Putamen (tissue), 1 donor: ENCODE data around the gene DDX51.
"Not testable (repeated sequence)": the region's sequence is repeated elsewhere in the genome, so short reads cannot be mapped to it uniquely, and the experiment has no call there.

Experiments used
- DNase-seq: peaks from one replicate; pipeline ENCODE4 v3.0.0-alpha.2; 2016; ENCODE audit warnings: low spot score

DDX51 gene

DNA sequence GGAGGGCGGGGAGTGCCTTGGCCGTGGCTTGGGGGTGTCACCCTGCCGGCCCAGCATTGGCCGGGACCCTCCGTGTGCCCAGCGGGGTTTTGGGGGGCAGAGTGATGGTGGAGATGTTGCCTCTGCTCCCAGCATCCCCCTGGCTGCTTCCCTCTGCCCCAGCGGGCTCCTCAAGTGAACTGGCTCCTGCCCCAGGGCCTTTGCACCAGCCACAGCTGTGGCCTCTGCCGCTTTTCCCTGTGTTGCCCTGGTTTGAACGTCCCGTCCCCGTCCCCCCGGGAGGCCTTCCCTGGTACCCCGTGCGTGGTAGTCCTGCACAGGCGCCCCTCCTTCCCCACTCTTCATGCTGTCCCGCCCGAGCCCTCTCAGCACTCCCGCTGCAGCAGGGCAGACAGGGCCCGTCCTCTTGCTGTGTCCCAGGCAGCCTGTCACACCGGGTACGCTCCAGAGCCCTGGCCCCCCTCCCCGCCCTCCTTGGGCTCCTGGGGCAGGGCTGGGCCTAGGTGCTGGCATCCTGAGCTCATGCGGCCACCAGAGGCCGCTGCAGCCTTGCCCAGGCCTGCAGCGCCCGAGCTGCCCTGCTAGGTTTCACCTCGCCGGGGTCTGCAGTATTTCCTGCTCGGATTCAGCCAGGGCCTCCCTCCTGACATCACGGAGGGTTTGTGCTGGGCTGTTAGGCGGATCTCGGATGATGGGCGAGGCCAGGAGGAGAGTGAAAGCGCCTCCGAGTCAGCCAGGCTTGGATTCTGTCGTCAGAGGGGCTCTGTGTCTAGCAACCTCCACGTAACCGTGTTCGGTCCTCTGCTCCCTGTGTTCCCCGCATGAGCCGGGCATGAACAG is 9.6 kb upstream of the DDX51 start:
- DNase-seq, result no peak

DNA sequence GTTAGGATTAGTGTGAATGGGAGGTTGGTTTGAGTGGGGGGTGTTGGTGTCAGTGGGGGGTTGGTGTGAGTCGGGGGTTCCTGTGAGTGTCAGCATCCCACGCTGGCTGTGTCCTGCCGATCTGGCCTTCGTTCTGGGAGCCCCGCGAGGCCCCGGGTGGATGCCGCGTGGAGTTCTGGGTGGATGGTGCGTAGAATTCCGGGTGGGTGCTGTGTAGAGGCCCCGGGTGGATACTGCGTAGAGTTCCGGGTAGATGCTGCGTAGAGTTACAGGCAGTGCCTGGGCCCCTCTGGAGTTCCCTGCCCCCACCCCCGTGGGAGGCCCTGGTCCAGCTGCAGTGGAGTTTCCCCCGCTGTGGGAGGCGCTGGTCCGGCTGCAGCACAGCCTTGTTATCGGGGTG is 8.8 kb upstream of the DDX51 start:
- DNase-seq, result no peak

DNA sequence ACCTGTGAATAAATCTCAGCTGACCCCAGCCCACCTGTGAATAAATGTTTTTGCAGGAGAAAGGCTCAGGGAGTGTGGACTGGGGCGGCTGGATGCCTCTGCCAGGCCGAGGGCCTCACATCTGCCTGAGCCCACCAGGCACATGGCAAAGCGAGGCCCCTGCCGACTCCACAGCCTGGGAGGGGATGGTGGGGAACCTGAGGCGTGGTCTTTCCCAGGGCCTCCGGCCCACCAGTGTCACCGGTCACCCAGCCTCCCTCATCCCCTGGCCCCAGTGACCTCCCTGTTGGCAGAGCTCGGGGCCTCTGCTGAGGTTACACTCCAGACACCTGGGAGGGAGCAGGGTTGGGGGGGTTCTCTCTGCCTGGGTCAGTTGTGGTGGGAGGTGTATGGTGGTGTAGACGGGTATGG is 8.3 kb upstream of the DDX51 start:
- no peak for DNase-seq

DNA sequence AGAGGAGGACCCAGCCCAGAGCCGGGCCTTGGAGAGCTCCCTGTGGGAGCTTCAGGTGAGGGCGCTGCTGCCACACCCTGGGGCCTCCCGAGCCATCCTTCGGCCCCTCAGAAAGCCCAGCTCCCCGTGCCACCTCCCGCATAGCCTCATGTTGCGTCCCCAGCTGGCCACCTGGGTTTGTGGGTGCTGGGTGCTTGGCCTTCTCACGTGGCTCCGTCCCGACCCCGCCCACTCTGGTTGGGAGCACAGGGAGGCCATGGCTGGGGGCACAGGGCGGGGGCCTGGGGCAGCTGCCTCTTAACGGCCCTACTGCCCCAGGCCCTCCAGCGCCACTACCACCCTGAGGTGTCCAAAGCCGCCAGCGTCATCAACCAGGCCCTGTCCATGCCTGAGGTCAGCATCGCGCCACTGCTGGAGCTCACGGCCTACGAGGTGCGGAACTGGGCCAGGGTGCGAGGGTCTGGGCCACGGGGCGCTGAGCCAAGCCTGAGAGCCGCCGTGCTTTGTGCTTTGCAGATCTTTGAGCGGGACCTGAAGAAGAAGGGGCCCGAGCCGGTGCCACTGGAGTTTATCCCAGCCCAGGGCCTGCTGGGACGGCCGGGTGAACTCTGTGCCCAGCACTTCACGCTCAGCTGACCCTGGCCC is 7.8 kb upstream of the DDX51 start:
- DNase-seq, result no peak

DNA sequence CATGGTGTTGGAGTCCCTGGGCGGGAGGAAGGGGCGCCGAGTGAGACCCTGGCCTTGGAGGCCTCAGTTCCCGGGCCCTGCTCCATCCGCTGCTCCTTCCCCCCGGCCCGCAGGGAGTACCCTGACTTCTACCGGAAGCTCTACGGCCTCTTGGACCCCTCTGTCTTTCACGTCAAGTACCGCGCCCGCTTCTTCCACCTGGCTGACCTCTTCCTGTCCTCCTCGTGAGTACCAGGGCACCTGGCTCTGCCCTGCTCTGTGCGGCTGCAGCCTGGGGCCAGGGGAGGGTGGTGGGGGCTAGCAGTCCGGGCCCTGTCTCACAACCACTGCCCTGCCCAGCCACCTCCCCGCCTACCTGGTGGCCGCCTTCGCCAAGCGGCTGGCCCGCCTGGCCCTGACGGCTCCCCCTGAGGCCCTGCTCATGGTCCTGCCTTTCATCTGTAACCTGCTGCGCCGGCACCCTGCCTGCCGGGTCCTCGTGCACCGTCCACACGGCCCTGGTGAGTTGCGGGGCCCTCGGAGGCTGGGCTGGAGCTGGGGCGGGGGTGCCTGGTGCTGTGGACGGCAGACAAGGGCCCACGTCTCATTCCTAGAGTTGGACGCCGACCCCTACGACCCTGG is 7.1 kb upstream of the DDX51 start:
- DNase-seq, result no peak

DNA sequence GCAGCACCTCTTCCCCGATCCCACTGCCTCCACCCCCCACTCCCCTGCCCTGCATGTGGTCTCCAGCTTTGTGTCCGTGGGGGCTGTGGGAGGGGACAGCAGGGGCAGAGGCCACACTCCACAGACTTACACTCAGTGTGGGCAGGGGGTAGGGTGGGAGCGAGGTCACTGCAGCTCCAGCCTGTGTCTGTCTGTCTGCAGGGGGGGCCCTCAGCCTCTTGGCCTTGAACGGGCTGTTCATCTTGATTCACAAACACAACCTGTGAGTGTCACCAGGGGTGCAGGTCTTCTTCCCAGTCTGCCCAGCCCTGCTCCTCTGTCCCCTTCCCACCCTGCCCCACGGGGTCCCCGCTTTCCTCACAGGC is 6.6 kb upstream of the DDX51 start:
- no peak for DNase-seq

DNA sequence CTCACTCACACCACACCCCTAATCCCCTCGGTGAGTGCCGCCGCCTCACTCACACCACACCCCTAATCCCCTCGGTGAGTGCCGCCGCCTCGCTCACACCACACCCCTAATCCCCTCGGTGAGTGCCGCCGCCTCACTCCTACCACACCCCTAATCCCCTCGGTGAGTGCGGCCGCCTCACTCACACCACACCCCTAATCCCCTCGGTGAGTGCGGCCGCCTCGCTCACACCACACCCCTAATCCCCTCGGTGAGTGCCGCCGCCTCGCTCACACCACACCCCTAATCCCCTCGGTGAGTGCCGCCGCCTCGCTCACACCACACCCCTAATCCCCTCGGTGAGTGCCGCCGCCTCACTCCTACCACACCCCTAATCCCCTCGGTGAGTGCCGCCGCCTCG is 5.4 kb upstream of the DDX51 start:
- not testable (repeated sequence) for DNase-seq

DNA sequence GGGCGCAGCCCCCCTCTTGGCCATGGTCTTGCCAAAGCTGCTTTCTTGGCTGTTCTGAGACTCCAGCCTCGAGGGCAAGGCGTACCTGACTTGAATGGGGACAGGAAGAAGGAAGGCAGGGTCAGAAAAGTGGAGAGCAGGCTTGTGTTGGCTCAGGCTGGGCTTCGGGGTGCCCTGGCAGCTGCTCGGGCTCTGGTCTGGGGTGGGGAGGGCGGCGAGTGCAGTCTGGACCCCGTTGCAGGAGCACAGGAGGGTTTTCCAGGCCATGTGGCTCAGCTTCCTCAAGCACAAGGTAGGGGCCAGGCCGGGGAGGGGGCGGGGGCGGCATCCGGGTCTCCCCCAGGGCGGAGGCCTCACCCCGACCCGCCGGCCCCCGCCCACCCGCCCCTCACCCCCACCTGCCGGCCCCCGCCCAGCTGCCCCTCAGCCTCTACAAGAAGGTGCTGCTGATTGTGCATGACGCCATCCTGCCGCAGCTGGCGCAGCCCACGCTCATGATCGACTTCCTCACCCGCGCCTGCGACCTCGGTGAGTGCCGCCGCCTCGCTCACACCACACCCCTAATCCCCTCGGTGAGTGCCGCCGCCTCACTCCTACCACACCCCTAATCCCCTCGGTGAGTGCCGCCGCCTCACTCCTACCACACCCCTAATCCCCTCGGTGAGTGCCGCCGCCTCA is 4.4 kb upstream of the DDX51 start:
- no peak for DNase-seq

DNA sequence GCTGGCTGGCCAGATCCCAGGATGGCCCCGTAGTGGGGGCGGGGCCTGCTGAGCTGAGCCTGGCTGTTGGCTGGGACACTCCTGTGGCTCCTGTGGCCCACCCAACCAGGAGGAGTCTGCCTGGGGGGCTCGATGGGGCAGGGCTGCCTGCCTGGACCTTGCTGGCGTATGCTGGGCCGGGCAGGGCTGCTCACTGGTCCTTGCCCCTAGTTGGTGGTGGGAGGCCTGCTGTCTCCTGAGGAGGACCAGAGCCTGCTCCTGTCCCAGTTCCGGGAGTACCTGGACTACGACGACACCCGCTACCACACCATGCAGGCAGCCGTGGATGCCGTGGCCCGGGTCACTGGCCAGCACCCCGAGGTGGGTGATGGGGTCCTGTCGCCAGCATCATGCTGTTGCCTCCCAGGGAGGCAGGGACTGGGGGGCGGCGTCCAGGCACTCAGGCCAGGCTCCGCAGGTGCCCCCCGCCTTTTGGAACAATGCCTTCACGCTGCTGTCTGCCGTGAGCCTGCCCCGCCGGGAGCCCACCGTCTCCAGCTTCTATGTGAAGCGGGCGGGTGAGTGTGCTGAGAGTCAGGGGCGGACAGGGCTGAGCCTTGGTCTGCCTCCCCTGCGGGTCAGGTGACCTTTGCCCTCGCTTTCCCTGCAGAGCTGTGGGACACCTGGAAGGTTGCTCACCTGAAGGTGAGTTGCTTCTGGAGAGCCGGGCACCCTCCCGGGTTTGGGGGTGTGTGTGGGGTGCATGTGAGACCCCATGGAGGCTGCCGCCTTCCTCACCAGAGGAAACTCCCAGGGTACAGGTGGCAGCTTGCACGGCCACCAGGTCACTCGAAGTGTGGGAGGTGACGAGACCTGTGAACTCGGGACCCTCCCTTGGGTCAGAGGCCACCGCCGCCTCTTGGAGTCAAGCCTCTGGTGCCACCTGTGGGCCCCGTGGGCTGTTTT is 3.6 kb upstream of the DDX51 start:
- no peak for DNase-seq

DNA sequence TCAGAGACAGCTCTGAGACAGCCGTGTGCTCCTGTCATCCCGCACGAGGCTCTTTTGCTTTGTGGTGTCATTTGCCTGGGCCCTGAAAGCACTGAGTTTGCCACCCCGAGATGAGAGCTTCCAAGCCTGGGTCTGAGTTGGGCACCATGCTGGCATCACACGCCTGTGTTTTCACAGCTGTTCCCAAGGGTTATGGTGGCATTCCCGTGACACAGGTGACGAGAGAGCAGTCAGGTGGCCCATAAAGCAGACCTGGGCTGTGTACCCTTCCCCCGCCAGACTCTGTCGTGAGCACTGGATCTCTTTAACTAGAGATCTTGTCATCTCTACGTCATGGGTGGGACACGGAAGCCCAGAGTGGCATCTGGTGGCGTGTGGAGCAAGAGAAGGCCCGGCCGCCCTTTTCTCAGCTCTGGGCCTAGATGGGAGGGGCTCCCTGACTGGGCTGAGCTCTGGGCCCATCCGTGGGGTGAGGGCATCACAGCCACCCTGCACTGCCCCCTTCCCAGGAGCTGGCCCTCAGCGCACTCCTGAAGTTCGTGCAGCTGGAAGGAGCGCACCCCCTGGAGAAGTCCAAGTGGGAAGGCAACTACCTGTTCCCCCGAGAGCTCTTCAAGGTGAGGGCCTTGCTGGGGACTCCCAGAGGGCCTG is 2.8 kb upstream of the DDX51 start:
- no peak for DNase-seq

DNA sequence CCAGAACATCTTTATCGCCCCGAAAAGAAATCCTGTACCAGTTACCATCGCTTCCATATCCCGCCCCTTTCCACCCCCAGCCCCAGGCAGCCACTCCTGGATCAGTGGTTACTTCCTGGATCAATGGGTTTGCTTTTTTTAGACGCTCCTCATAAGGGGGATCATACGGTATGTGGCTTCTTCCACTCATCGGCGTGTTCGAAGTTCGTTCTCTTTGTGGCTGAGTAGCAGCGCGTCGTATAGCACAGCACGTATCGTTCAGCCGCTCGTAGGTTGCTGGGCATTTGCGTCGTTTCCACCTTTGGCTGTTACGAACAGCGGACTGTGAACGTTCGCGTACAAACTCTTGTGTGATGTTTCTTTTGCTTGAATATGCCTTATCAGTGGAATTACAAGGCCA is 2.0 kb upstream of the DDX51 start:
- no peak for DNase-seq

DNA sequence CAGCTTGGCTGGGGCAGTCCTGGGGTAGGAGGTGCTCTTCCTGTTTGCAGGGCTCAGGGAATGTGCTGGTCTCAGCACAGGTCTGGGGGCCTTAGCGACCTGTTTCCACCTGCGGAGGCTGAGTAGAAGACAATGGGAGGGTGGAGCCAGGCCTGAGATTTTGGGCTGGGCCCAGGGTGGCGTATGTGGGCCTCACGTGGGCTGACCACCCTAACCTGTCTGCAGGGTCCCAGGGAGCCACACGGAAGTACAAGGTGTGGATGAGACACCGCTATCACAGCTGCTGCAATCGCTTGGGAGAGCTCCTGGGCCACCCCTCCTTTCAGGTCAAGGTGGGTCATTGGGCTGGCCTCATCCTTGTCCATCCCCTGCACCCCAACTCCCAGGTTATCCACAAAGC is 1.2 kb upstream of the DDX51 start:
- no peak for DNase-seq

DNA sequence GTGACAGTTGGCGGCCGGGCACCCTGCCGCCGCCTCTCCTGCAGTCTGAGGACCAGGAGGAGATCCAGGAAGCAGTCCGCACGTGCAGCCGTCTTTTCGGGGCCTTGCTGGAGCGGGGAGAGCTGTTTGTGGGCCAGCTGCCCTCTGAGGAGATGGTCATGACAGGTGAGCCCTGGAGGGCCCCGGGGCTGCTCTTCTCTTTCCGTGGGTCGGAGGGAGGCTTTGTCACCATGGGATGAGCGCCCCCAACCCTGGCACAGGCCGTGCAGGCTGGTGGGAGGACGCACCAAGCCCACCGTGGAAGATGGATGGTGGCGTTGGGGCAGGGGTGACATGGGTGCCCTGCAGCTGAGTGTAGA is 670 bp upstream of the DDX51 start:
- no peak for DNase-seq

DNA sequence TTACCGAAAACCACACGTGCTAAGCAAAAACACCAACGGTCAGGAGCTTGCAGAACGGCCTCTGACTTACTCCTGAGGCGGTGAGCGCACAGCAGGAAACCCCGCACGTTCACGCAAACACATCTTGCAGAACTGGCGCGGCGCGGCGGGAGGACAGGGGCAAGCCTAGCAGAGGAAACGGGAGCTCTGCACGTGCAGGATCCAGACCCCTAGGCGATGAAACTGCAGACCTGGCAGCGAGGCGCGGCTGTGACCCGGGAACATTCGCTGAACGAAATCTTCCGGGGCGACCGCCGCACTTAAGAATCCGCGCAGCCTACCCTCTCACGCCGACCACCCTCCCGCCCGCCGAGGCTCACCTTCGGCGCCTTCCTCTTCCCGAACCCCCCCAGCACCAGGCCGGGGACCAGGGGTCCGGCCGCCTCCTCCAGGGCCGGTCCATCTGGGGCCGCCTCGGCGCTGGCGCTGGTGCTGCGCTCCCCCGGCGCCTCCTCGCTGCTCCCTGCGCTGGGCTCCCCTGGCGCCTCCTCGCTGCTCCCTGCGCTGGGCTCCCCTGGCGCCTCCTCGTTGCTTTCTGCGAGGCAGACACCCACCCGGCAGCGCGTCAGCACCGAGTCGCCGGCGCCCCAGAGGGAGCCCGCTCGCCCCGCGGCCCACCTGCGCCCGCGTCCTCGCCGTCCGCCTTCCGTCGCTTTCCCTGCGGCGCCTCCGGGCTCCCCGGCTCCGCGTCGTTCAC is 615 bp downstream of the DDX51 start:
- DNase-seq, result no peak

DNA sequence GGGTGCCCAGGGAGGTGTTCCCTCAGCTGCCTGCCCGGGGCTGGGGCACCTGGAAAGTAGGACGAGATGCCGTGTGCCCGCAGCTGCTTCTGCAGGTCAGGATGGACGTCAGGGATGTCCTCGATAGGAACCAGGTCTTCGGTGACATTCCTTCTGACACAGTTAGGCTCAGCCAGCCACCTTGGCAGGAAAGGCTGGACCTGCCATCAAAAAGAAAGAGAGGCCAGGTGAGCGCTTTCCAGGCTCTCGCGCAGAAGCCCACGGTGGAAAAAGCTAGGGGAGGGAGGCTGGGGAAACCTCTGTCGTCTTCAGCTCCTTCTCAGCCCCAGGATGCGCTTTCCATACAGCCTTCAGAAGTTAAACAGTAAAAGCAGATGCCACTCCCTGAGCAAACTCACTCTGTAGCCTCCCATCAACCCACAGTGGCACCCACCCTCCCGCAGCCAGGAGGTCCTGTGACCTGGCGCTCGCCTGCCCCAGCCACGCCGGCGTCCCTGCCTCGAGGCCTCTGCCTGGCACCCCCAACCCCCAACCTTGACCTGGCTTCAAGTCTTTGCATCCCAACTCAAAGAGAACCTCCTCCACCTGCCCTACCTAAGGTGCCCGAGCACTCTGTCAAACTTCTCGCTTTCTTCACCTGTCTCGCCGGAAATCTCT is 1.3 kb downstream of the DDX51 start:
- DNase-seq, result no peak

DNA sequence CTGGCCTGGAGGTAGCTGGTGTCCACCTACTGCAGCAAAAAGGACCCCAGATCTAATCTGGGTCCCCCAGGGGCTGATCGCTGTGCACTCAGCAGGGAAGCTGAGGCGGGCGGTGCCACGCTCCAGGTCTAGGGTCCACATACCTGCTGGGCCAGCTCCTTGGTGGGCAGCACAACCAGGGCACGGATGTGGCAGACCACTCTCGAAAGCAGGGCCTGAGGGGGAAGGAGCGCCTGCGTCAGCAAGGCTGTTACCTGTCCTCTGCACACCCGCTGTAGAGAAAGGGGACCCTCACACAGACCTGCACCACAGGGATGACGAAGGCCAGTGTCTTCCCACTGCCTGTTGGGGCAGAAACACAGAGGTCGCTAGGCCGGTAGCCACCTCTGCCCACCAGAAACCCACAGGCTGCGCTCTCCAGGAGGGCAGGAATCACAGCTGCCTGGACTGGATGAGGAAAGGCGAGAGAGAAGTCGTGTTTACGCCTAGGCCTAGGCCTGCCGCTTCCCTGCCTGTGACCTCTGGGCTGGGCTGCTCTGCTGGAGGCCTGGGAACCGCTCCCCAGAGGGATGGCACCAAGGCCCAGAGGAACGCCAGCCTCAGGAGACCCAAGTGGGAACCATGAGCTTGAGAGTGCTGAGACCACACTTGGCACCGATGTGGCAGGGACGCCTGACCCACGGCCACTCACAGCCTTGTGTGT is 2.0 kb downstream of the DDX51 start:
- DNase-seq, result no peak

DNA sequence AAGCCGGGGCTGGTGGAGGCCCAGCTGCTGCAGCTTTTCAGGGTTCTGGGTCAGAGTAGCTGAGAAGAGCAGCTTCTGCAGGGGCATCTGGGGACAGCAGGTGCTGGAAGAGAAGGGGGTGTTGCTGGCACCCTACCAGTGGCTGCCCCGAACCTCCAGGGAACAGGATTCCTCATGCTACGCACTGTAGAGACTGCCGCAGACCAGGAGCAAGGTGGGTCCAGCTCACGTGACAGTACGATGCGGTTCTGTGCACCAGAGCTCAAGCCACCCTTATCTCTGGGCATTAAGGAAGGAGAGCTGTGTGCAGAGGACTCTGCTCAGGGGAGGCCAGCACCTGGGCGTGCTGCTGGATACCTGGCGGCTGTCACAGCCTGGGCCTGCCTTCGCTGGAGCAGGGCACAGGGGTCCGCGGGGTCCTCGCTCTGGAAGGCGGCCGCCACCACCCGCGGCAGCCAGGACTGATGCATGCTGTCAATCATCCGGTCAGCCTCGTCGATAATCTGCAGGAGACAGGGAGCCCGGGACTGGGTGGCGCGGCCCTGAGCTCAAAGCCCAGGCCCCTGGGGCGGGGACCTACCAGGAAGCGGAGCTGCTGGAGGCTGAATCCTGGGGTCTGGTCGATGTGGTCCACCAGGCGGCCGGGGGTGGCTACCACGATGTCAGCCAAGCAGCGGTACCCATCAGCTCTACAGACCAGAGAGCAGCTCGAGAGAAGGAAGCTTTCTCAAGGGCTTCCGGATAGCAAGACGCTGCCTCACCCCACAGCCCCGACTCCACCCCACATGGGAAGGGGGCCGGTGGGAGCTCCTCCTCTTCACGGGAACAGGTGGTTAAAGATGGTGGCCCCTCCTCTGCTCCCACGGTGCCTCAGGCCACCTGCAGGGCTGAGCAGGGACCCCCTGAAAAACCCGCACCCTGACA is 2.9 kb downstream of the DDX51 start:
- no peak for DNase-seq

DNA sequence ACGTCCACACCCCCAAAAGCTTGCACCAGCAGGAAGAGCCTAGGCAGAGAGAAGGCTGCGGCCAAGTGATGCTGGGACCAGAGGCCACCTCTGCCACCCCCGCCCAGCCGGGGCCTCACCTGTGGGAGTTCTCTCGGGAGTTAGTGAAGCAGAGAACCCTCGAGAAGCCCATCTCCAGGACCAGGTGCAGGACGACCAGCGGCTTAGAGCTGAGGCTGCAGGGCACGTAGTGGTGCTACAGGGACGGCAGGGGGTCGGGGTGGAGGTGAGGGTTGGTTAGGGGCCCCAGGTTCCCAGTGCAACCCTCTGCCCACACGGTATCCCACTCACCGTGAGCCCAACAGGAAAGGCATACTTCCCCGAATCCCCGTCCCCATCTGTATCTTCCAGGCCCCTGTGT is 3.6 kb downstream of the DDX51 start:
- DNase-seq, result no peak
